ENCODE results near the gene SH3BGRL.
"Not testable (repeated sequence)": the region's sequence is repeated elsewhere in the genome, so short reads cannot be mapped to it uniquely, and the experiment has no call there.

- not testable (repeated sequence) for TF ChIP-seq CTCF, EP300, POLR2A, POLR2AphosphoS5 (IDR thresholded peaks at IDR 0.05)
These were observed 129.8 kb downstream of the SH3BGRL start for GRCh38 chrX:81331653-81332052.

Measured in upper lobe of left lung (tissue), 4 donors.